Activated naive CD8-positive, alpha-beta T cell (primary cell): ENCODE data around the gene ZDHHC8.

Experiments used
- H3K27ac Mint-ChIP-seq: one replicate; pipeline ENCODE4 v1.8.0; 2021; ENCODE audit warnings: mixed read lengths
- H3K27me3 Mint-ChIP-seq: one replicate; pipeline ENCODE4 v1.8.0; 2021; ENCODE audit warnings: mixed read lengths
- H3K36me3 Mint-ChIP-seq: one replicate; pipeline ENCODE4 v1.8.0; 2021; ENCODE audit warnings: mixed read lengths
- H3K4me1 Mint-ChIP-seq: one replicate; pipeline ENCODE4 v1.8.0; 2021; ENCODE audit warnings: low read depth, mixed read lengths
- H3K4me3 Mint-ChIP-seq: one replicate; pipeline ENCODE4 v1.8.0; 2021; ENCODE audit warnings: mild to moderate bottlenecking, mixed read lengths
- H3K9me3 Mint-ChIP-seq: one replicate; pipeline ENCODE4 v1.8.0; 2021; ENCODE audit warnings: low read depth, mixed read lengths

The ZDHHC8 gene

DNA sequence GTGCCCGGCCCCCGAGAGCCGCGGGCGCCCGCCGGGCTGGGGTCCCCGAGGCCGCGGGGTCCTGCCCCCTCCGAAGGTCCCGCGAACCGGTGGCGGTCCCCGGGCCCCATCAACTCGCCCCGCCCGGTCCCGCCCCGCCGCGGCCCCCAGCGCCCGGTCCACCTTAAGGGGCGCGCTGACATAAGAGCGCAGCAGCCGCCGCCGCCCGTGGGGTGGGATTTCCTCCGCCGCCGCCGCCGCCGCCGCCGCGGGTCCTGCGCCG is at the start of gene ZDHHC8:
Gene ZDHHC8, plus strand, starts transcription at position 208 of the 262 bp plus-strand sequence. CDS start 144 bp downstream, outside the sequence.
- Mint-ChIP-seq H3K4me3 (peak within 1 kb of the TSS; percentile 81), H3K4me1 (peaks cover 21% of the 10 kb centered on the region), H3K27ac (no peak within 1 kb of the TSS), H3K27me3 (no peaks in the 10 kb centered on the region), H3K9me3 (no peaks in the 10 kb centered on the region), H3K36me3 (no peaks in the 10 kb centered on the region)

- Mint-ChIP-seq H3K27ac (peak overlapping the region; percentile 71), H3K36me3 (peaks cover 7% of the 10 kb centered on the region), H3K4me3 (peak overlapping the region; percentile 57), H3K9me3 (no peaks in the 10 kb centered on the region), H3K27me3 (no peaks in the 10 kb centered on the region), H3K4me1 (peaks cover 54% of the 10 kb centered on the region)
Observed at GRCh38 chr22:20083157-20083890, 48.3 kb upstream of the ZDHHC8 start.

DNA sequence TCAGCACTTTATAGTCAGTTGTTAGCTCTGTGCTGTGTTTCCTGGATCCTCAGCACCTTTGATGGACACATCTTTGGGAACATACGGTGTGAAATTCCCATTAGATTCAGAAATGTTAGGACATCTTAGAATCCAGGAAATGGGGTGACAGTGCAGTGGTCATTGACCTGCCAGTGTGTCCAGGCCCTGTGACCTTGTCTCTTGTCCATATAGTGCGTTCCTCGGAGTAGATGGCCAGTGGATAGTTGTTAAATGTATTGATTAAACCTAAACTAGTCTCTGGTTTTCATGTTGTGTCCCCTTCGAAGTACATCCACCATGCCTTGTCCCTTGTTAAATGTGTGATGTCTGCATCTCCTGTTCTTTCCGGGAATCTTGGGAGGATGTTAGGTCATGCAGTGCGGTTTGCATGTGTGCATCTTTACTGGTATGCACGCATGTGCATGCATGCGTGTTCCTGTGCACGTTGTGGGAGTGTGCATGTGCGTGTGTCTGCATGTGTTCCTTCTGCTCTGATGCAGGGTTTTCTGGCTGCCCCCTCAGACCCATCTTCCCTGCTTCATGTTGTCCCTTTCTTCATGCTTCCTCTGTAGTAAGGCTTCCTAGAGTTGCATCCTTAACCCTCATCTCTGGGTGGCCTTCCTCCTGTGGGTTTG is 47.6 kb upstream of the ZDHHC8 start:
- Mint-ChIP-seq H3K4me3 (peak overlapping the region; percentile 57), H3K27me3 (no peaks in the 10 kb centered on the region), H3K27ac (peak overlapping the region; percentile 58), H3K36me3 (peaks cover 7% of the 10 kb centered on the region), H3K9me3 (no peaks in the 10 kb centered on the region), H3K4me1 (peaks cover 55% of the 10 kb centered on the region)

DNA sequence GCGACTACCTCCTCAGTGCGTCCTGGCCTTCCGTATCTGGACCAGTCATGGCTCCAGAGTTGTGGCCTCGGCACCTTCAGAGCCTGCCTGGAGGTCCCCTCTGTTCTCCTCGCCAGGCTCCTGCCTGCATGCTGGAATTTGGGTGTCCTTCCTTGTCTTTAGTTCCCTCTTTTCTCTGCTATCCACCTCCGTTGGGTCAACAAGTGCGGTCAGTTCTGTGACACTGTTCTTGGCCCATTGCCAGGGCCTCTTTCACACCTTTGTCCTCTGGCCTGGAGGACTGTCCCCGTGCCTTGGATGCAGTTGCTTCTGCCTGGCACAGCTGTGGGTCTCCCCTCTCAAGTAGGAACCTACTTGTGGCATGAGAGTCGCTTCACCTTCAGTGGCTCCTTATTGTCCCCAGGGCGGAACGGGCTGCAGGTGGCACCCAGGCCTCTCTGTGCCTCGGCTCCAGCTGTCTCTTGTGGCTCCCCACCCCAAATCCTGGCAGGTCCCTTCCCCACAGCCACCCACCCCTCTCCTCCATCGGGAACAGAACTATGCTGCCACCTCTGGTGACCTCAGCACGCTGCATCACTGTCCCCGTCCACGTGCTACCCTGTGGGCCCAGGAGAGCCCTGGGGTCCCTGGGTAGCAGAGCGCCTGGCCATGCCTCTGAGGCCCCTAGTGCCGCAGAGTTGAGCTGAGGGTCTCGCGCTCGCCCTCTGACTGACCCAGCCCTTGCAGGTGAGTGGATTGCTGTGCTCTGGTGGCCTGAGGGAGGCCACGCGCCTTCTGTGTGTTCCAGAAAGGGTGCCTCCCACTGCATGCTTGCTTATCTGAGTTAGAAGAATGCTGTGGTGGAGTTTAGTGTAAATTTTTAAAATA is 46.8 kb upstream of the ZDHHC8 start:
- peak overlapping the region; percentile 58 for H3K27ac Mint-ChIP-seq
- peaks cover 7% of the 10 kb centered on the region for H3K36me3 Mint-ChIP-seq
- H3K4me1 Mint-ChIP-seq = peaks cover 60% of the 10 kb centered on the region
- H3K9me3 Mint-ChIP-seq = no peaks in the 10 kb centered on the region
- no peak overlapping the region for H3K4me3 Mint-ChIP-seq
- no peaks in the 10 kb centered on the region for H3K27me3 Mint-ChIP-seq

DNA sequence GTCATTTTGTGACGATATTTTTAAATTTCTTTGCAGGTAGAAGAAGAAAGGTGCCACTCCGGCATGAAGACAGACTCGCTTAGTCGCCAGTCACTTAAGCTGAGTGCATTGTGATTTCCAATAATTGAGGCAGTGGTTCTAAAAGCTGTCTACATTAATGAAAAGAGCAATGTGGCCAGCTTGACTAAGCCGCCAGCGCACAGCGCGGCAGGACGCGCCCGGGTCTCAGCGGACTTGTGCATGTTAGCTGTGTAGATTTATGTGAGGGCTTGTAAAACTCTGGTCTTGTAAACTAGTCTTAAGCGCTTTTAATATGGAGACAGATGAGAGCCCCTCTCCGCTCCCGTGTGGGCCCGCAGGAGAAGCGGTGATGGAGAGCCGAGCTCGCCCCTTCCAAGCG is 46.0 kb upstream of the ZDHHC8 start:
- Mint-ChIP-seq H3K27ac (no peak overlapping the region), H3K36me3 (peaks cover 12% of the 10 kb centered on the region), H3K4me3 (no peak overlapping the region), H3K9me3 (no peaks in the 10 kb centered on the region), H3K4me1 (peaks cover 67% of the 10 kb centered on the region), H3K27me3 (no peaks in the 10 kb centered on the region)

DNA sequence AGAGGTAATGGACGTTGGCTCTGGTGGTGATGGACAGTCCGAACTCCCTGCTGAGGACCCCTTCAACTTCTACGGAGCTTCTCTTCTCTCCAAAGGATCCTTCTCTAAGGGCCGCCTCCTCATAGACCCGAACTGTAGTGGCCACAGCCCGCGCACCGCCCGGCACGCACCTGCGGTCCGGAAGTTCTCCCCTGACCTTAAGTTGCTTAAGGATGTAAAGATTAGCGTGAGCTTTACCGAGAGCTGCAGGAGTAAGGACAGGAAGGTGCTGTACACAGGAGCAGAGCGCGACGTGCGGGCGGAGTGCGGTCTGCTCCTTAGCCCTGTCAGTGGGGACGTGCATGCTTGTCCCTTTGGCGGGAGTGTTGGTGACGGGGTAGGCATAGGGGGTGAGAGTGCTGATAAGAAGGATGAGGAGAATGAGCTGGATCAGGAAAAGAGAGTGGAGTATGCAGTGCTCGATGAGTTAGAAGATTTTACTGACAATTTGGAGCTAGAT is 45.5 kb upstream of the ZDHHC8 start:
- Mint-ChIP-seq H3K4me1 (peaks cover 67% of the 10 kb centered on the region), H3K27ac (no peak overlapping the region), H3K27me3 (no peaks in the 10 kb centered on the region), H3K36me3 (peaks cover 14% of the 10 kb centered on the region), H3K9me3 (no peaks in the 10 kb centered on the region), H3K4me3 (no peak overlapping the region)

- Mint-ChIP-seq H3K4me1 (peaks cover 67% of the 10 kb centered on the region), H3K36me3 (peaks cover 16% of the 10 kb centered on the region), H3K27me3 (no peaks in the 10 kb centered on the region), H3K4me3 (no peak overlapping the region), H3K27ac (peak overlapping the region; percentile 16), H3K9me3 (no peaks in the 10 kb centered on the region)
Observed at GRCh38 chr22:20086763-20087162, 44.8 kb upstream of the ZDHHC8 start.

- peaks cover 16% of the 10 kb centered on the region for H3K36me3 Mint-ChIP-seq
- peaks cover 70% of the 10 kb centered on the region for H3K4me1 Mint-ChIP-seq
- no peaks in the 10 kb centered on the region for H3K27me3 Mint-ChIP-seq
- H3K27ac Mint-ChIP-seq = no peak overlapping the region
- H3K9me3 Mint-ChIP-seq = no peaks in the 10 kb centered on the region
- no peak overlapping the region for H3K4me3 Mint-ChIP-seq
Observed at GRCh38 chr22:20087319-20088262, 44.0 kb upstream of the ZDHHC8 start.

DNA sequence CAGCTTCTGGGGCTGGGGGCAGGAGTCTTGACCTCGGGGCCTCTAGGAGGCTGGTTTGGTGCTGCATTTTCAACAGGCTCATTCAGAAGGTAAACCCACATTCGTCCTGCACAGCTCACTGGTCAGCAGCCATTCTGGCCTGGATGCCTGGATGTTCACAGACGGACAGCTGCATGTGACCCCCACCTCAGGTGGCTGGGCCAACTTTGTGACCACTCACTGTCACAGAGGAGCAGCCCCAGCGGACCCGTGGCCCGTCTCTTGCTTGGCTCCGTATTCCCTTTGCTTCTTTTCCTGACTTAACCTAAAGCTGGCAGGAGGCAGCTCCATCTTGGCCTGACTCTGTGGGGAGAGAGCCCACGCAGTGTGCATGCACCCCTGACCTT is 43.3 kb upstream of the ZDHHC8 start:
- H3K27me3 Mint-ChIP-seq = no peaks in the 10 kb centered on the region
- peaks cover 16% of the 10 kb centered on the region for H3K36me3 Mint-ChIP-seq
- no peak overlapping the region for H3K27ac Mint-ChIP-seq

GRCh38 chr22:20089226-20089976 is 42.2 kb upstream of the ZDHHC8 start:
- Mint-ChIP-seq H3K36me3 (peaks cover 16% of the 10 kb centered on the region), H3K4me1 (peaks cover 57% of the 10 kb centered on the region), H3K27me3 (no peaks in the 10 kb centered on the region), H3K9me3 (no peaks in the 10 kb centered on the region), H3K27ac (peak overlapping the region; percentile 66), H3K4me3 (no peak overlapping the region)

More for the DNA sequence above, 43.3 kb upstream of the ZDHHC8 start:
- peaks cover 66% of the 10 kb centered on the region for H3K4me1 Mint-ChIP-seq
- H3K9me3 Mint-ChIP-seq = no peaks in the 10 kb centered on the region
- no peak overlapping the region for H3K4me3 Mint-ChIP-seq

DNA sequence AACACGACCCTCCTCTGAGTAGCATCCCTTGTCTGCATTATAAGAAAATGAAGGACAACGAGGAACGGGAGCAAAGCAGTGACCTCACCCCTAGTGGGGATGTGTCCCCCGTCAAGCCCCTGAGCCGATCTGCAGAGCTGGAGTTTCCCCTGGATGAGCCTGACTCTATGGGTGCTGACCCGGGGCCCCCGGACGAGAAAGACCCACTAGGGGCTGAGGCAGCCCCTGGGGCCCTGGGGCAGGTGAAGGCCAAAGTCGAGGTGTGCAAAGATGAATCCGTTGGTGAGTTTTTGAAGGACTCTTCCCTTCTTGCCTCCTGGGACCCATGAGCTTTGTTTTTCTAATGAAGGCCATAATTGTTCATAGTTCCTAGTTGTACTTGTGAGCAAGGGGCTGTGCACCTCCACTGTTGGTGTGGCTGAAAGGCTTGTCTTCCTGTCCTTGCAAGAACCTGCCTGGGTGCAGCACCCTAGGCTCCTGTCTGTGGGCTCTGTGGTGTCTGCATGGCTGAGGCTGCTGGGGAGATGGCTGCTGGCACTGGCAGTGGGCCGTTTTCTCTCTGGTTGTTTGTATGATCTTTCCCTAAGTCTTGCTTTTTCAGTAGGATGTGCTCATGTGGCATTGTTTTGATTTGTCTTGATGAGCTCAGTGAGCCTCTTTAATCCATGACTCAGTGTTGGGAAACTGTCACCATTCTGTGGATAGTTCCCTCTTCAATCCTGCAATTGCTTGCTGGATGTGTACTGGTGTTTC is 41.5 kb upstream of the ZDHHC8 start:
- Mint-ChIP-seq H3K27me3 (no peaks in the 10 kb centered on the region), H3K27ac (peak overlapping the region; percentile 30), H3K4me1 (peaks cover 51% of the 10 kb centered on the region), H3K36me3 (peaks cover 16% of the 10 kb centered on the region), H3K4me3 (no peak overlapping the region), H3K9me3 (no peaks in the 10 kb centered on the region)

DNA sequence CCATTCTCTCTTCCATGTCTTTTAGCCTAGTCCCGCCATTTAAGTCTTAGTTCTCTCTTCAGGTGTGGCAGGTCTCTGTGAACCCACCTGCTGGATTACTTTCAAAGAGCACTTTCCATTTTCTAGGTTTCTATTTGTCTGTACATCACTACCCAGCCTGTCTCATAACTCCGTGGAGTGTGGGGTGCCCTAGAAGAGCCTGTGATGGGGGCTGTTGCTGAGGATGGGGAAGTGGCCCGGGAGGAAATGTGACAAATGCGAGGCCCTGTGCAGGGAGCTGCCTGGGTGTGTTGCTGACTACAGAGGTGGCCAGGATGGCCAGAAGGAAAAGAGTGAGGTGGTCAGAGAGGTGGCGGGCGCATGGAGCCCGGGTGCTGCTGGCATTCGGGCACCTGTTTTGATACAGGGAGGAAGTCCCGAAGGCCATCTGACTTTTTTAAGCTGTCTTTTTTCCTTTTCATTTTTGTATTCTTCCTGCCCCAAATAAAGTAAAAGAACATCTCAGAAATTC is 40.8 kb upstream of the ZDHHC8 start:
- peaks cover 22% of the 10 kb centered on the region for H3K36me3 Mint-ChIP-seq
- no peaks in the 10 kb centered on the region for H3K27me3 Mint-ChIP-seq
- peaks cover 53% of the 10 kb centered on the region for H3K4me1 Mint-ChIP-seq
- no peaks in the 10 kb centered on the region for H3K9me3 Mint-ChIP-seq
- peak overlapping the region; percentile 30 for H3K4me3 Mint-ChIP-seq
- peak overlapping the region; percentile 30 for H3K27ac Mint-ChIP-seq
